ENCODE data around the gene ACOT8.
"Not testable (repeated sequence)": the region's sequence is repeated elsewhere in the genome, so short reads cannot be mapped to it uniquely, and the experiment has no call there.

Gene ACOT8

GRCh38 chr20:45850926-45851325 is 6.3 kb downstream of the ACOT8 start:
- no peak for DNase-seq

- DNase-seq: no peak
Observed at GRCh38 chr20:45850238-45850637, 7.0 kb downstream of the ACOT8 start.

- no peak for DNase-seq
Observed at GRCh38 chr20:45848969-45849582, 8.1 kb downstream of the ACOT8 start.

- no peak for DNase-seq
Observed at GRCh38 chr20:45848421-45848820, 8.8 kb downstream of the ACOT8 start.

- DNase-seq: no peak
Observed at GRCh38 chr20:45845452-45845851, 11.7 kb downstream of the ACOT8 start.

GRCh38 chr20:45843506-45843905 is 13.7 kb downstream of the ACOT8 start:
- no peak for DNase-seq

- DNase-seq: no peak
Observed at GRCh38 chr20:45842169-45842812, 14.9 kb downstream of the ACOT8 start.

GRCh38 chr20:45841407-45842129 is 15.6 kb downstream of the ACOT8 start:
- no peak for DNase-seq

GRCh38 chr20:45840700-45841198 is 16.4 kb downstream of the ACOT8 start:
- DNase-seq: no peak

- DNase-seq: no peak
Observed at GRCh38 chr20:45836841-45837240, 20.4 kb downstream of the ACOT8 start.

- DNase-seq: no peak
Observed at GRCh38 chr20:45835825-45836224, 21.4 kb downstream of the ACOT8 start.

GRCh38 chr20:45835329-45835765 is 21.8 kb downstream of the ACOT8 start:
- no peak for DNase-seq

GRCh38 chr20:45834797-45835161 is 22.4 kb downstream of the ACOT8 start:
- DNase-seq: no peak

GRCh38 chr20:45833883-45834796 is 23.1 kb downstream of the ACOT8 start:
- peak; percentile 29 for DNase-seq

GRCh38 chr20:45833030-45833882 is 23.9 kb downstream of the ACOT8 start, which contains the start of gene SNX21:
Gene SNX21, plus strand, starts transcription at chr20:45833799. Its CDS starts 121 bp downstream, at chr20:45833920.
- no peak for DNase-seq

- no peak for DNase-seq
Observed at GRCh38 chr20:45832619-45833018, 24.6 kb downstream of the ACOT8 start.

- DNase-seq: not testable (repeated sequence)
Observed at GRCh38 chr20:45829673-45830106, 27.5 kb downstream of the ACOT8 start.

GRCh38 chr20:45828589-45828988 is 28.6 kb downstream of the ACOT8 start:
- DNase-seq: no peak

GRCh38 chr20:45827712-45828111 is 29.5 kb downstream of the ACOT8 start:
- no peak for DNase-seq

- DNase-seq: no peak
Observed at GRCh38 chr20:45827030-45827652, 30.1 kb downstream of the ACOT8 start, which contains the start of gene TNNC2. Gene TNNC2, minus strand, starts transcription at chr20:45827312. Its CDS starts 64 bp downstream, at chr20:45827248.
